CD4-positive, alpha-beta T cell treated with Interleukin-17A for 4 hours (primary cell): ENCODE results near the gene BRD4.

Experiments
- DNase-seq: peaks from one replicate; pipeline ENCODE4 v3.0.0-alpha.2; 2020; ENCODE audit warnings: mixed read lengths

The BRD4 gene

GRCh38 chr19:15247107-15248014 is 85.0 kb downstream of the BRD4 start:
- no peak for DNase-seq

- DNase-seq: no peak
Measured at GRCh38 chr19:15246198-15246481, 86.2 kb downstream of the BRD4 start.

- DNase-seq: no peak
Measured at GRCh38 chr19:15245370-15246197, 86.8 kb downstream of the BRD4 start.

GRCh38 chr19:15244808-15245207 is 87.5 kb downstream of the BRD4 start:
- DNase-seq: no peak

- DNase-seq: no peak
Measured at GRCh38 chr19:15244106-15244803, 88.1 kb downstream of the BRD4 start.

- no peak for DNase-seq
Measured at GRCh38 chr19:15243236-15243957, 88.9 kb downstream of the BRD4 start.

- no peak for DNase-seq
Measured at GRCh38 chr19:15241259-15241910, 91.0 kb downstream of the BRD4 start.

- no peak for DNase-seq
Measured at GRCh38 chr19:15240515-15240914, 91.8 kb downstream of the BRD4 start.

GRCh38 chr19:15239337-15239949 is 92.9 kb downstream of the BRD4 start:
- no peak for DNase-seq

GRCh38 chr19:15238639-15239155 is 93.6 kb downstream of the BRD4 start:
- DNase-seq: no peak

GRCh38 chr19:15237759-15238638 is 94.3 kb downstream of the BRD4 start:
- no peak for DNase-seq

- no peak for DNase-seq
Measured at GRCh38 chr19:15236886-15237285, 95.5 kb downstream of the BRD4 start.

GRCh38 chr19:15235781-15236180 is 96.6 kb downstream of the BRD4 start:
- no peak for DNase-seq

GRCh38 chr19:15234431-15235130 is 97.8 kb downstream of the BRD4 start:
- no peak for DNase-seq

GRCh38 chr19:15231271-15231670 is 101.1 kb downstream of the BRD4 start:
- DNase-seq: no peak

- DNase-seq: no peak
Measured at GRCh38 chr19:15227261-15227660, 105.1 kb downstream of the BRD4 start.

GRCh38 chr19:15225760-15226159 is 106.6 kb downstream of the BRD4 start:
- DNase-seq: no peak

GRCh38 chr19:15223649-15224361 is 108.5 kb downstream of the BRD4 start:
- no peak for DNase-seq
